Sigmoid colon (tissue), 7 donors: Measurements from ENCODE around the gene PAQR7. TPM values are rescaled to one million over a fixed set of nuclear protein-coding genes. Genes with fewer than 3 reads are reported as not detected.

Experiments
- DNase-seq: peaks from one replicate; pipeline ENCODE4 v3.0.0-alpha.2; 2019
- H3K27ac ChIP-seq, 4 donors: fragments of 200-600 bp; sonication (generic); one replicate each; pipeline ENCODE4 v1.5.1; 2016 to 2019; ENCODE audit warnings: mild to moderate bottlenecking in 1 of 4
- H3K27me3 ChIP-seq, 3 donors: fragments of 200-600 bp; sonication (generic); one replicate each; pipeline ENCODE4 v1.5.1; 2019; ENCODE audit warnings: mild to moderate bottlenecking in 1 of 3
- H3K36me3 ChIP-seq, 4 donors: fragments of 200-600 bp; sonication (generic); one replicate each; pipeline ENCODE4 v1.5.1; 2016 to 2019
- H3K4me1 ChIP-seq, 4 donors: fragments of 200-600 bp; sonication (generic); one replicate each; pipeline ENCODE4 v1.5.1; 2017 to 2019
- H3K4me3 ChIP-seq, 4 donors: fragments of 200-600 bp; sonication (generic); one replicate each; pipeline ENCODE4 v1.5.1; 2017 to 2019; ENCODE audit warnings: mild to moderate bottlenecking in 2 of 4, moderate library complexity in 1 of 4
- H3K9me3 ChIP-seq, 4 donors: fragments of 200-600 bp in 3 of 4; sonication (generic) in 3 of 4; one replicate each; pipeline versions ENCODE4 v1.5.1 to v1.6.1; 2013 to 2019
- CTCF ChIP-seq, 4 experiments: fragments of 450-650 bp in 3 of 4; fragments of 200-600 bp in 1 of 4; IDR thresholded peaks; one replicate each; pipeline ENCODE4 v1.5.1; 2016 to 2019; ENCODE audit warnings: antibody characterized with exemption in 4 of 4, mild to moderate bottlenecking in 3 of 4, moderate library complexity in 2 of 4
- EP300 ChIP-seq, 4 donors: sonication (generic); formaldehyde crosslinking; IDR thresholded peaks; one replicate each; pipeline ENCODE4 v1.6.1; 2017; ENCODE audit warnings: antibody characterized with exemption in 4 of 4
- POLR2A ChIP-seq, 2 donors: fragments of 450-650 bp; IDR thresholded peaks; one replicate each; pipeline ENCODE4 v1.6.1; 2016; ENCODE audit warnings: antibody characterized with exemption in 2 of 2, mild to moderate bottlenecking in 2 of 2, moderate library complexity in 2 of 2
- POLR2AphosphoS5 ChIP-seq, 4 donors: sonication (generic); formaldehyde crosslinking; IDR thresholded peaks; one replicate each; pipeline ENCODE4 v1.6.1; 2017; ENCODE audit warnings: antibody characterized with exemption in 4 of 4
- WGBS, 2 donors: extraction: QIAGEN DNeasy Blood & Tissue Kit; methylation state at CpG; one replicate each; pipeline ENCODE4 v1.1.7; 2013; 5-methylcytosine and 5-hydroxymethylcytosine counted together
- intact Hi-C: fragments of 100-400 bp; cut with DNase I; formaldehyde crosslinking; loops from one replicate; pipeline ENCODE4 v1.15.1; 2023
- polyA plus RNA-seq, 3 donors: library from polyadenylated mRNA; stranded (reverse); fragments of 200-250 nt; gene quantifications; one replicate each; pipeline ENCODE4 v1.2.3, GENCODE V29; 2013
- total RNA-seq, 4 donors: library from RNA; depleted of rRNA; stranded (reverse); fragments of >200 nt; gene quantifications; one replicate each; pipeline ENCODE4 v1.1.0, GENCODE V29; 2016
- donor health status: healthy with polysubstance abuse.
- donor health status: Bipolar disorder and iron deficiency.
- donor health status: healthy.

Gene PAQR7
- total and polyA plus RNA-seq, 7 donors: 0.92 to 9.4 (median 4.3) TPM

- no peak for TF ChIP-seq POLR2AphosphoS5 (IDR thresholded peaks at IDR 0.05)
- no peak for TF ChIP-seq CTCF (IDR thresholded peaks at IDR 0.05)
- H3K27ac ChIP-seq: no peak overlapping the region
- no peaks in the 10 kb centered on the region for H3K9me3 ChIP-seq
- no peaks in the 10 kb centered on the region for H3K27me3 ChIP-seq
- H3K4me1 ChIP-seq: peaks cover 0 to 29% (median 20%) of the 10 kb centered on the region in 4 donors
- no peak overlapping the region for H3K4me3 ChIP-seq
- peak; percentile 19 for DNase-seq
- 84 to 91% methylated on average over 6 of the region's 6 CpGs for WGBS, 2 donors
- intact Hi-C loops: no loop called here
- H3K36me3 ChIP-seq: peaks cover 0 to 5% (median under 1%) of the 10 kb centered on the region in 4 donors
Measured at GRCh38 chr1:25907601-25908000, 32.1 kb upstream of the PAQR7 start.

- intact Hi-C loops: loop anchor here (1.0 kb wide), 1 partner anchor 92 kb away; the partner anchor contains the start of gene PAFAH2
- no peak for DNase-seq
- 7 to 17% methylated on average over 34 of the region's 34 CpGs for WGBS, 2 donors
- no peaks in the 10 kb centered on the region for H3K9me3 ChIP-seq
- TF ChIP-seq CTCF (IDR thresholded peaks at IDR 0.05) (no peak), EP300 (IDR thresholded peaks at IDR 0.05) (no peak), POLR2A (IDR thresholded peaks at IDR 0.05) (no peak), POLR2AphosphoS5 (IDR thresholded peaks at IDR 0.05) (no peak)
- H3K36me3 ChIP-seq: peaks cover 0 to 13% (median 2%) of the 10 kb centered on the region in 4 donors
- H3K27ac ChIP-seq: peak overlapping the region; percentile 76 to 79 (median 78)
- peak overlapping the region; percentile 61 to 75 (median 68) for H3K4me3 ChIP-seq
- H3K4me1 ChIP-seq: peaks cover 0 to 29% (median 20%) of the 10 kb centered on the region in 4 donors
- H3K27me3 ChIP-seq: no peaks in the 10 kb centered on the region
Measured at GRCh38 chr1:25906644-25907300, 31.3 kb upstream of the PAQR7 start.

GRCh38 chr1:25905680-25906643, 30.5 kb upstream of the PAQR7 start, which contains the start of gene STMN1:
Gene STMN1 (minus strand): TSS chr1:25906419. CDS start chr1:25904676, 1,743 bp downstream.
- peak; percentile 97 for DNase-seq
- H3K36me3 ChIP-seq: peaks cover 0 to 21% (median 5%) of the 10 kb centered on the region in 4 donors
- H3K27ac ChIP-seq: peak within 1 kb of the TSS; percentile 76 to 79 (median 78)
- intact Hi-C loops: loop anchor here (1.0 kb wide), 1 partner anchor 92 kb away; the partner anchor contains the start of gene PAFAH2
- TF ChIP-seq POLR2A (IDR thresholded peaks at IDR 0.05) (peak; percentile 53 to 68), POLR2AphosphoS5 (IDR thresholded peaks at IDR 0.05) (peak; percentile 95 to 99 (median 98)), CTCF (IDR thresholded peaks at IDR 0.05) (no peak), EP300 (IDR thresholded peaks at IDR 0.05) (no peak)
- peaks cover 0 to 29% (median 20%) of the 10 kb centered on the region in 4 donors for H3K4me1 ChIP-seq
- 0 to 1% methylated on average over 102 of the region's 102 CpGs for WGBS, 2 donors
- peak within 1 kb of the TSS; percentile 61 to 75 (median 68) for H3K4me3 ChIP-seq
- H3K9me3 ChIP-seq: no peaks in the 10 kb centered on the region
- H3K27me3 ChIP-seq: no peaks in the 10 kb centered on the region

- intact Hi-C loops: loop anchor here (5.0 kb wide), 1 partner anchor 207 kb away; the partner anchor contains the start of gene PDIK1L
- H3K27ac ChIP-seq: peak overlapping the region; percentile 76 to 79 (median 78)
- 1 to 2% methylated on average over 34 of the region's 34 CpGs for WGBS, 2 donors
Measured at GRCh38 chr1:25904943-25905679, 29.6 kb upstream of the PAQR7 start.

More at GRCh38 chr1:25904943-25905679, 29.6 kb upstream of the PAQR7 start:
- H3K36me3 ChIP-seq: peaks cover 0 to 30% (median 6%) of the 10 kb centered on the region in 4 donors
- no peaks in the 10 kb centered on the region for H3K9me3 ChIP-seq
- peaks cover 0 to 29% (median 20%) of the 10 kb centered on the region in 4 donors for H3K4me1 ChIP-seq
- H3K4me3 ChIP-seq: peak overlapping the region; percentile 61 to 75 (median 68)
- TF ChIP-seq POLR2AphosphoS5 (IDR thresholded peaks at IDR 0.05): no peak
- TF ChIP-seq POLR2A (IDR thresholded peaks at IDR 0.05): no peak
- no peak for TF ChIP-seq EP300 (IDR thresholded peaks at IDR 0.05)
- no peak for TF ChIP-seq CTCF (IDR thresholded peaks at IDR 0.05)
- H3K27me3 ChIP-seq: no peaks in the 10 kb centered on the region
- DNase-seq: peak; percentile 97
